ENCODE results near the gene FBXO5. TPM values are rescaled to one million over a fixed set of nuclear protein-coding genes. Genes with fewer than 3 reads are reported as not detected.

FBXO5 gene
- total and polyA plus RNA-seq, 4 donors = 1.5 to 32.1 (median 1.8) TPM

DNA sequence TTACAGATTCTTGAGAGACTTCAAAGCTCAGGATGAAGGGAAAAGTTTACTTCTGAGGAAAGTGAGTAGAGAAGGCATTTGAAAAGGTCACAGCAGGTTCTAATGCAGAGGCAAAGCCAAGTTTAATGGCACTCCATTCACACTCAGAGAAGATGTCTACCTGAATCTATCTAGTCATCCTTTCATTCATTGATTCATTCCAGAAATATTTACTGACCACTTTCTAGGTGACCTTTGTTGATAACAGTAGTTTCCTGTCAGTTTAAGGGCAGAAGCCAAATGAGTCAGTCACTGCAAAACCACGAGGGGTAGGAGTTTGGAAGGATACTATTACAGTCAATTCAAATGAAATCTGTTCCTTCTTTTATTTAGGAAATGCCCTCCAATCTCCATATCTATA is 30.8 kb downstream of the FBXO5 start:
- Histone ChIP-seq H3K9ac (ENCODE audit: low read depth in 1 of 2, low read length in 2 of 2) (no peak overlapping the region), H3K36me3 (ENCODE audit: control insufficient read depth in 4 of 4, insufficient read depth in 3 of 4, low read depth in 1 of 4, low read length in 3 of 4) (no peaks in the 10 kb centered on the region), H3K4me1 (ENCODE audit: control insufficient read depth in 4 of 4, insufficient read depth in 4 of 4, low read length in 3 of 4) (no peaks in the 10 kb centered on the region), H3K27ac (ENCODE audit: low read depth in 1 of 2, low read length in 2 of 2) (no peak overlapping the region), H3K9me3 (ENCODE audit: control insufficient read depth in 4 of 4, low read length in 3 of 4) (peaks cover 0 to 2% (median 0%) of the 10 kb centered on the region in 4 donors), H3K4me3 (ENCODE audit: low read depth in 1 of 3, low read length in 3 of 3) (no peak overlapping the region), H3K27me3 (ENCODE audit: control insufficient read depth in 4 of 4, insufficient read depth in 4 of 4, low read length in 3 of 4) (peaks cover 0 to 7% (median 0%) of the 10 kb centered on the region in 4 donors)
- 6% methylated on average over 1 of the region's 1 CpG for WGBS
- TF ChIP-seq HNF4A (conservative IDR thresholded peaks at IDR 0.05) (no peak), FOXA1 (IDR thresholded peaks at IDR 0.05) (no peak), FOXA2 (IDR thresholded peaks at IDR 0.05) (no peak), SP1 (IDR thresholded peaks at IDR 0.05) (no peak), JUND (IDR thresholded peaks at IDR 0.05) (no peak), NR2F2 (IDR thresholded peaks at IDR 0.05) (no peak), RXRA (IDR thresholded peaks at IDR 0.05) (no peak), TAF1 (conservative IDR thresholded peaks at IDR 0.05) (no peak), HNF4G (IDR thresholded peaks at IDR 0.05) (no peak)
- TF ChIP-seq, protein P1, sequence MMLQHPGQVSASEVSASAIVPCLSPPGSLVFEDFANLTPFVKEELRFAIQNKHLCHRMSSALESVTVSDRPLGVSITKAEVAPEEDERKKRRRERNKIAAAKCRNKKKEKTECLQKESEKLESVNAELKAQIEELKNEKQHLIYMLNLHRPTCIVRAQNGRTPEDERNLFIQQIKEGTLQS (IDR thresholded peaks at IDR 0.05) = no peak
- TF ChIP-seq, protein P2, sequence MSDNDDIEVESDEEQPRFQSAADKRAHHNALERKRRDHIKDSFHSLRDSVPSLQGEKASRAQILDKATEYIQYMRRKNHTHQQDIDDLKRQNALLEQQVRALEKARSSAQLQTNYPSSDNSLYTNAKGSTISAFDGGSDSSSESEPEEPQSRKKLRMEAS (IDR thresholded peaks at IDR 0.05) = no peak
- TF ChIP-seq, protein P3, sequence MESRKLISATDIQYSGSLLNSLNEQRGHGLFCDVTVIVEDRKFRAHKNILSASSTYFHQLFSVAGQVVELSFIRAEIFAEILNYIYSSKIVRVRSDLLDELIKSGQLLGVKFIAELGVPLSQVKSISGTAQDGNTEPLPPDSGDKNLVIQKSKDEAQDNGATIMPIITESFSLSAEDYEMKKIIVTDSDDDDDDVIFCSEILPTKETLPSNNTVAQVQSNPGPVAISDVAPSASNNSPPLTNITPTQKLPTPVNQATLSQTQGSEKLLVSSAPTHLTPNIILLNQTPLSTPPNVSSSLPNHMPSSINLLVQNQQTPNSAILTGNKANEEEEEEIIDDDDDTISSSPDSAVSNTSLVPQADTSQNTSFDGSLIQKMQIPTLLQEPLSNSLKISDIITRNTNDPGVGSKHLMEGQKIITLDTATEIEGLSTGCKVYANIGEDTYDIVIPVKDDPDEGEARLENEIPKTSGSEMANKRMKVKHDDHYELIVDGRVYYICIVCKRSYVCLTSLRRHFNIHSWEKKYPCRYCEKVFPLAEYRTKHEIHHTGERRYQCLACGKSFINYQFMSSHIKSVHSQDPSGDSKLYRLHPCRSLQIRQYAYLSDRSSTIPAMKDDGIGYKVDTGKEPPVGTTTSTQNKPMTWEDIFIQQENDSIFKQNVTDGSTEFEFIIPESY (IDR thresholded peaks at IDR 0.05) = no peak
- no peak for DNase-seq (ENCODE audit: low spot score)

DNA sequence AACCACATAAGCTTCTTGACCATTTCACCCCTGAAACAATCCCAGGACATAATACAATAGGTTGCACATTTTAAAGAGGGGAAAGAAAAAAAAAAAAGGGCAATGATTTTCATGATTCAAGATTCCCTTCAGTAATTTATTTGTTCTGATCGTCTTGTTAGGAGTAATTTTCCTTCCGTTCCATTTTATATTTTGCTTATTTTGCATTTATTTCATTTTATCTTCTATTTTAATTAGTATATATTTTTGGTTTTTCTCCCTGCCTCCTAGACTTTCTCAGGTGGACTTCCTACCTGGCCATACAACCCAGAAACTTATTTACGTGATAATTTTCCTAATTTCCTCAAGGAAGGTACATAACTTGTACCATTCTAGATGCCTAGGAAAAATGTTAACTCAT is 32.6 kb downstream of the FBXO5 start:
- 73% methylated on average over 3 of the region's 3 CpGs for WGBS
- TF ChIP-seq, protein P2 (IDR thresholded peaks at IDR 0.05) = no peak
- TF ChIP-seq FOXA2 (IDR thresholded peaks at IDR 0.05) = no peak
- TF ChIP-seq HNF4G (IDR thresholded peaks at IDR 0.05) = no peak
- TF ChIP-seq, protein P4, sequence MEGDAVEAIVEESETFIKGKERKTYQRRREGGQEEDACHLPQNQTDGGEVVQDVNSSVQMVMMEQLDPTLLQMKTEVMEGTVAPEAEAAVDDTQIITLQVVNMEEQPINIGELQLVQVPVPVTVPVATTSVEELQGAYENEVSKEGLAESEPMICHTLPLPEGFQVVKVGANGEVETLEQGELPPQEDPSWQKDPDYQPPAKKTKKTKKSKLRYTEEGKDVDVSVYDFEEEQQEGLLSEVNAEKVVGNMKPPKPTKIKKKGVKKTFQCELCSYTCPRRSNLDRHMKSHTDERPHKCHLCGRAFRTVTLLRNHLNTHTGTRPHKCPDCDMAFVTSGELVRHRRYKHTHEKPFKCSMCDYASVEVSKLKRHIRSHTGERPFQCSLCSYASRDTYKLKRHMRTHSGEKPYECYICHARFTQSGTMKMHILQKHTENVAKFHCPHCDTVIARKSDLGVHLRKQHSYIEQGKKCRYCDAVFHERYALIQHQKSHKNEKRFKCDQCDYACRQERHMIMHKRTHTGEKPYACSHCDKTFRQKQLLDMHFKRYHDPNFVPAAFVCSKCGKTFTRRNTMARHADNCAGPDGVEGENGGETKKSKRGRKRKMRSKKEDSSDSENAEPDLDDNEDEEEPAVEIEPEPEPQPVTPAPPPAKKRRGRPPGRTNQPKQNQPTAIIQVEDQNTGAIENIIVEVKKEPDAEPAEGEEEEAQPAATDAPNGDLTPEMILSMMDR (IDR thresholded peaks at IDR 0.05; ENCODE audit: low read depth, low read length, missing input control) = no peak
- no peak for TF ChIP-seq SP1 (IDR thresholded peaks at IDR 0.05)
- TF ChIP-seq, protein P5, sequence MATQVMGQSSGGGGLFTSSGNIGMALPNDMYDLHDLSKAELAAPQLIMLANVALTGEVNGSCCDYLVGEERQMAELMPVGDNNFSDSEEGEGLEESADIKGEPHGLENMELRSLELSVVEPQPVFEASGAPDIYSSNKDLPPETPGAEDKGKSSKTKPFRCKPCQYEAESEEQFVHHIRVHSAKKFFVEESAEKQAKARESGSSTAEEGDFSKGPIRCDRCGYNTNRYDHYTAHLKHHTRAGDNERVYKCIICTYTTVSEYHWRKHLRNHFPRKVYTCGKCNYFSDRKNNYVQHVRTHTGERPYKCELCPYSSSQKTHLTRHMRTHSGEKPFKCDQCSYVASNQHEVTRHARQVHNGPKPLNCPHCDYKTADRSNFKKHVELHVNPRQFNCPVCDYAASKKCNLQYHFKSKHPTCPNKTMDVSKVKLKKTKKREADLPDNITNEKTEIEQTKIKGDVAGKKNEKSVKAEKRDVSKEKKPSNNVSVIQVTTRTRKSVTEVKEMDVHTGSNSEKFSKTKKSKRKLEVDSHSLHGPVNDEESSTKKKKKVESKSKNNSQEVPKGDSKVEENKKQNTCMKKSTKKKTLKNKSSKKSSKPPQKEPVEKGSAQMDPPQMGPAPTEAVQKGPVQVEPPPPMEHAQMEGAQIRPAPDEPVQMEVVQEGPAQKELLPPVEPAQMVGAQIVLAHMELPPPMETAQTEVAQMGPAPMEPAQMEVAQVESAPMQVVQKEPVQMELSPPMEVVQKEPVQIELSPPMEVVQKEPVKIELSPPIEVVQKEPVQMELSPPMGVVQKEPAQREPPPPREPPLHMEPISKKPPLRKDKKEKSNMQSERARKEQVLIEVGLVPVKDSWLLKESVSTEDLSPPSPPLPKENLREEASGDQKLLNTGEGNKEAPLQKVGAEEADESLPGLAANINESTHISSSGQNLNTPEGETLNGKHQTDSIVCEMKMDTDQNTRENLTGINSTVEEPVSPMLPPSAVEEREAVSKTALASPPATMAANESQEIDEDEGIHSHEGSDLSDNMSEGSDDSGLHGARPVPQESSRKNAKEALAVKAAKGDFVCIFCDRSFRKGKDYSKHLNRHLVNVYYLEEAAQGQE (IDR thresholded peaks at IDR 0.05) = no peak
- no peak for TF ChIP-seq JUND (IDR thresholded peaks at IDR 0.05)
- Histone ChIP-seq H3K4me1 (ENCODE audit: control insufficient read depth in 4 of 4, insufficient read depth in 4 of 4, low read length in 3 of 4) (no peaks in the 10 kb centered on the region), H3K36me3 (ENCODE audit: control insufficient read depth in 4 of 4, insufficient read depth in 3 of 4, low read depth in 1 of 4, low read length in 3 of 4) (no peaks in the 10 kb centered on the region), H3K27me3 (ENCODE audit: control insufficient read depth in 4 of 4, insufficient read depth in 4 of 4, low read length in 3 of 4) (peaks cover 0 to 3% (median 0%) of the 10 kb centered on the region in 4 donors), H3K4me3 (ENCODE audit: low read depth in 1 of 3, low read length in 3 of 3) (no peak overlapping the region), H3K9ac (ENCODE audit: low read depth in 1 of 2, low read length in 2 of 2) (no peak overlapping the region), H3K9me3 (ENCODE audit: control insufficient read depth in 4 of 4, low read length in 3 of 4) (no peaks in the 10 kb centered on the region), H3K27ac (ENCODE audit: low read depth in 1 of 2, low read length in 2 of 2) (no peak overlapping the region)
- DNase-seq (ENCODE audit: low spot score) = no peak
